ENCODE data around the gene CCL21. TPM values are rescaled to one million over a fixed set of nuclear protein-coding genes. Genes with fewer than 3 reads are reported as not detected.
A peak's percentile ranks its signal among the peaks of the same experiment; 100 is the strongest.

The CCL21 gene
- total and polyA plus RNA-seq, 2 experiments from 2014 or later, result not detected

DNA sequence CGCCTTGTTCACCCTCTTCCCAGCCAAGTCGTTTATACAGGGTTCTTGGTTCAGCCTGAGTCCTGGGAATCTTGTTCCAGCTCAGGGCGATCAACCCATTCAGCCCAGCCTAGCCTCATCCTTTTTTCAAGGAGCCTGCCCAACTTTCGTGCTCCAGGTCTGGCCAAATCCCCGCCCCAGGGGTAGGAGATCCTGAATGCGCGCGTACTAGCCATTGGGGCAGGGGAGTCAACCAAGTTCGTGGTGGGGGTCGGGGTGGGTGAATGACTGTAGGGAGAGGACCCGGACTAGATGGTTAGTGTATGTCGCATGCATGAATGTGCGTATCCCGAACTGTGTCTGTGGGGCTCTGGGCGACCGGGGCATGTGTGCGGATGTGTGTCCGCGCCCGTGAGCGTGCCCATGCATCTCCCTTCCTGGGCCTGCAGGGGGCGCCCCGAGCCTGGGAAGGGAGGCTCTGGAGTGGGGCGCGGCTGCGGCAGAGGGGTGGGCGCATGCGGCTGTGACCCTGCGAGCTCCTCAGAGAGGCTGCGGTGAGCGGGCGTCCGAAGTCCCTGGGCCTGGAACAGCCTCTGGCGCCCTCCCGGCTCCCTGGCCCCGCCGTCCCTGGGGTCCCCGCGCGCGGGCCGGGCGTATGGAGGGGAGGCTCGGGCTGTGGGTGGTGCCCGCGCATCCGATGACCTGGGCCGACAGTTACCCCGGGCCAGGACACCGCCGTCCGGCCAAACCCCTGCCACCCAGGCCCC lies 8.7 kb downstream of the CCL21 start:
- DNase-seq (ENCODE audit: low spot score), result peak; percentile 85
- Histone ChIP-seq H4K20me1 (ENCODE audit: insufficient read depth, poor library complexity, severe bottlenecking) (no peaks in the 10 kb centered on the region), H3K9me2 (replicated peaks; ENCODE audit: insufficient read depth) (no peaks in the 10 kb centered on the region), H2AFZ (peak overlapping the region; percentile 98), H3K4me1 (ENCODE audit: insufficient read depth) (no peaks in the 10 kb centered on the region), H3K27me3 (peaks cover 15% of the 10 kb centered on the region), H3K79me2 (no peaks in the 10 kb centered on the region), H3K4me3 (peak overlapping the region; percentile 82), H3K27ac (no peak overlapping the region), H3K36me3 (replicated peaks; ENCODE audit: insufficient read depth, low read depth) (no peaks in the 10 kb centered on the region), H3K4me2 (peak overlapping the region; percentile 98), H3K9me3 (ENCODE audit: low read depth) (no peaks in the 10 kb centered on the region)
- TF ChIP-seq EZH2 (IDR thresholded peaks at IDR 0.05; ENCODE audit: borderline replicate concordance), result no peak
- TF ChIP-seq, protein P1, sequence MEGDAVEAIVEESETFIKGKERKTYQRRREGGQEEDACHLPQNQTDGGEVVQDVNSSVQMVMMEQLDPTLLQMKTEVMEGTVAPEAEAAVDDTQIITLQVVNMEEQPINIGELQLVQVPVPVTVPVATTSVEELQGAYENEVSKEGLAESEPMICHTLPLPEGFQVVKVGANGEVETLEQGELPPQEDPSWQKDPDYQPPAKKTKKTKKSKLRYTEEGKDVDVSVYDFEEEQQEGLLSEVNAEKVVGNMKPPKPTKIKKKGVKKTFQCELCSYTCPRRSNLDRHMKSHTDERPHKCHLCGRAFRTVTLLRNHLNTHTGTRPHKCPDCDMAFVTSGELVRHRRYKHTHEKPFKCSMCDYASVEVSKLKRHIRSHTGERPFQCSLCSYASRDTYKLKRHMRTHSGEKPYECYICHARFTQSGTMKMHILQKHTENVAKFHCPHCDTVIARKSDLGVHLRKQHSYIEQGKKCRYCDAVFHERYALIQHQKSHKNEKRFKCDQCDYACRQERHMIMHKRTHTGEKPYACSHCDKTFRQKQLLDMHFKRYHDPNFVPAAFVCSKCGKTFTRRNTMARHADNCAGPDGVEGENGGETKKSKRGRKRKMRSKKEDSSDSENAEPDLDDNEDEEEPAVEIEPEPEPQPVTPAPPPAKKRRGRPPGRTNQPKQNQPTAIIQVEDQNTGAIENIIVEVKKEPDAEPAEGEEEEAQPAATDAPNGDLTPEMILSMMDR (IDR thresholded peaks at IDR 0.05; ENCODE audit: poor library complexity), result peak; percentile 90
- WGBS (ENCODE audit: low lambda C conversion rate, missing lambda C conversion rate), result 9% methylated on average over 36 of the region's 52 CpGs

DNA sequence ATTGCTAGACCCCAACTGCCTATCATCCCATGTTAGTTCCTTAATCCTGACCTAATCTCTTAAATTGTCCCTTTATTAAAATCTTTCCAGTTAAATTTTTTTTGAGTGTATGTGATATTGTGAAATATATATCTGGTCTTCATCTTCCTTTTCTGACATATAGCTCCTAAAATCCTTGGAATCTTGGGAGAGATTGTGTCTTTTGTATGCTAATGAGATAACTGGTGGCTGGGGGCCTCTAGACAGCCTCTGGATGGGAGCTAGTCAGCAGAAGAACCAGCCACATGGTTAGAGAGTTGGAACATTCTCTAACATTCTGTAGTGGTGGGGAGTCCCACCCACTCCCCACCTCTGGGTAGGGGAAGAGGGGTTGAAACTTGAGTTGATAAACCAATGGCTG lies 15.1 kb downstream of the CCL21 start:
- Histone ChIP-seq H3K4me2 (no peak overlapping the region), H3K9me2 (replicated peaks; ENCODE audit: insufficient read depth) (no peaks in the 10 kb centered on the region), H3K27ac (no peak overlapping the region), H2AFZ (no peak overlapping the region), H3K4me1 (ENCODE audit: insufficient read depth) (no peaks in the 10 kb centered on the region), H3K27me3 (peaks cover 5% of the 10 kb centered on the region), H3K9me3 (ENCODE audit: low read depth) (no peaks in the 10 kb centered on the region), H3K79me2 (no peaks in the 10 kb centered on the region), H4K20me1 (ENCODE audit: insufficient read depth, poor library complexity, severe bottlenecking) (no peaks in the 10 kb centered on the region), H3K4me3 (no peak overlapping the region), H3K36me3 (replicated peaks; ENCODE audit: insufficient read depth, low read depth) (no peaks in the 10 kb centered on the region)
- no peak for DNase-seq (ENCODE audit: low spot score)
- TF ChIP-seq, protein P1 (IDR thresholded peaks at IDR 0.05; ENCODE audit: poor library complexity), result no peak
- TF ChIP-seq EZH2 (IDR thresholded peaks at IDR 0.05; ENCODE audit: borderline replicate concordance) (no peak), EZH2phosphoT487 (IDR thresholded peaks at IDR 0.05; ENCODE audit: low read depth, severe bottlenecking, unreplicated experiment) (no peak)

DNA sequence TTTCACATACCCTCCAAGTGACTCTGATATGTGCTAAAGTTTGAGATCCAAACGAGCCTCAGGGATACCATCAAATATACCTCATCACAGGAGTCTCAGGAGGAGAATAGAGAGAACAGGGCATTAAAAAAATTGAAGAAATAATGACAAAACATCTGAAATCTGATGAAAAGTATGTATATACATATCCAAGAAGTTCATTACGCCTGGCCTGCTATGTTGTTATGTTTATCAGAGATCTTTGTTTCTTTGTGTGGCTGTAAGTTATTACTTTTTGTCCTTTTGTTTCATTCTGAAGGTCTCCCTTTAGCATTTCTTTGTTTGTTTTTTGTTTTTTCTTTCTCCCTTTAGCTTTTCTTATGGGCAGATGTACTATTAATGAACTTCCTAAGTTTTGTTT lies 16.4 kb downstream of the CCL21 start:
- TF ChIP-seq, protein P1 (IDR thresholded peaks at IDR 0.05; ENCODE audit: poor library complexity), result no peak
- no peak for TF ChIP-seq EZH2 (IDR thresholded peaks at IDR 0.05; ENCODE audit: borderline replicate concordance)
- TF ChIP-seq EZH2phosphoT487 (IDR thresholded peaks at IDR 0.05; ENCODE audit: low read depth, severe bottlenecking, unreplicated experiment), result no peak
- no peaks in the 10 kb centered on the region for H3K36me3 ChIP-seq (replicated peaks; ENCODE audit: insufficient read depth, low read depth)
- H3K4me3 ChIP-seq, result no peak overlapping the region
- DNase-seq (ENCODE audit: low spot score), result no peak
- no peak overlapping the region for H3K4me2 ChIP-seq
- H3K27me3 ChIP-seq, result no peaks in the 10 kb centered on the region
- H2AFZ ChIP-seq, result no peak overlapping the region
- H3K9me2 ChIP-seq (replicated peaks; ENCODE audit: insufficient read depth), result no peaks in the 10 kb centered on the region
- no peak overlapping the region for H3K27ac ChIP-seq
- H3K4me1 ChIP-seq (ENCODE audit: insufficient read depth), result no peaks in the 10 kb centered on the region
- no peaks in the 10 kb centered on the region for H4K20me1 ChIP-seq (ENCODE audit: insufficient read depth, poor library complexity, severe bottlenecking)
- H3K9me3 ChIP-seq (ENCODE audit: low read depth), result no peaks in the 10 kb centered on the region
- no peaks in the 10 kb centered on the region for H3K79me2 ChIP-seq
- 84% methylated on average over 2 of the region's 2 CpGs for WGBS (ENCODE audit: low lambda C conversion rate, missing lambda C conversion rate)

Data from hepatocyte (in vitro differentiated cells).